ENCODE results near the gene HEATR5A.

HEATR5A gene

GRCh38 chr14:31312934-31313333, 107.4 kb downstream of the HEATR5A start:
- TF ChIP-seq CTCF (conservative IDR thresholded peaks at IDR 0.05) = no peak
- H3K27ac ChIP-seq = peak overlapping the region; percentile 87

GRCh38 chr14:31312370-31312769, 108.0 kb downstream of the HEATR5A start:
- H3K27ac ChIP-seq = peak overlapping the region; percentile 87

GRCh38 chr14:31307618-31308017, 112.7 kb downstream of the HEATR5A start:
- no peak for TF ChIP-seq CTCF (conservative IDR thresholded peaks at IDR 0.05)
- H3K27ac ChIP-seq = no peak overlapping the region

- no peak overlapping the region for H3K27ac ChIP-seq
- TF ChIP-seq CTCF (conservative IDR thresholded peaks at IDR 0.05) = no peak
Observed at GRCh38 chr14:31307198-31307597, 113.2 kb downstream of the HEATR5A start.

GRCh38 chr14:31303654-31304053, 116.7 kb downstream of the HEATR5A start:
- H3K27ac ChIP-seq = no peak overlapping the region
- TF ChIP-seq CTCF (conservative IDR thresholded peaks at IDR 0.05) = no peak

- TF ChIP-seq CTCF (conservative IDR thresholded peaks at IDR 0.05) = no peak
- no peak overlapping the region for H3K27ac ChIP-seq
Observed at GRCh38 chr14:31300883-31301282, 119.5 kb downstream of the HEATR5A start.

GRCh38 chr14:31300296-31300695, 120.1 kb downstream of the HEATR5A start:
- TF ChIP-seq CTCF (conservative IDR thresholded peaks at IDR 0.05) = no peak
- H3K27ac ChIP-seq = no peak overlapping the region

GRCh38 chr14:31297701-31298344, 122.5 kb downstream of the HEATR5A start:
- no peak overlapping the region for H3K27ac ChIP-seq
- no peak for TF ChIP-seq CTCF (conservative IDR thresholded peaks at IDR 0.05)

All from VCaP (cell line).